ENCODE results near the gene KIF1C. TPM values are rescaled to one million over a fixed set of nuclear protein-coding genes. Genes with fewer than 3 reads are reported as not detected.

Gene KIF1C
- polyA plus RNA-seq, 1 experiment = 81.6 TPM

DNA sequence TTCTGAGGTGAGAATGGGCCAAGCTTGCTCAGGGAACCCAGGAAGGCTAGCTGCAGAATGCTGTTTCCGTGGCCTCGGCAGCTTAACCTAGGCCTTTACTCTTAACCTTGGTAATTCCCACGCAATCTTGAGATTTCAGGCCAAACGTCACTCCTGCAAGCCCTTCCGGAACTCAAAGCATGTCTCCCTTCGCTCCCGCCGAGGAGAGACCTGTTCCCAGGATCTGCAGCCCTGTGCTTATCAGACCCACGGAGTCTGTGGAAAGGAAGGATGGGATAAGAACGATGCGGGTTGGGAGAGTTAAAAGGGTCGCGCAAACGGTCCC lies 80.0 kb downstream of the KIF1C start:
- H3K4me3 ChIP-seq (ENCODE audit: low read depth, low read length) = peak overlapping the region; percentile 58
- ChIA-PET CTCF (no interaction called here), POLR2A (no interaction called here)
- DNase-seq (ENCODE audit: low read depth) = no peak
- no peak for TF ChIP-seq CTCF (IDR thresholded peaks at IDR 0.05; ENCODE audit: insufficient read depth, low read depth, low read length)
- H3K27me3 ChIP-seq (ENCODE audit: control insufficient read depth, insufficient read depth, low read length) = peaks cover 1% of the 10 kb centered on the region; the same call in 1 of the 2 replicates
- 0 out of 2 replicates have a peak, but pooled peaks cover 2% of the 10 kb centered on the region for H3K36me3 ChIP-seq (ENCODE audit: control insufficient read depth, insufficient read depth, low read length)

Small RNAs within 50 kb of the gene (small RNA-seq; reads per million reads assigned to genes)
- gene MIR6864 (ENCODE audit: insufficient read length, low read depth, low replicate concordance) = 0.63 reads per million
- not detected for gene MIR6865 (ENCODE audit: insufficient read length, low read depth, low replicate concordance)

Other genes with a start within 250 kb of the KIF1C start
- gene TM4SF5, start 226.1 kb upstream of the KIF1C start, polyA plus RNA-seq (2011; rRNA removed) = not detected in 2 replicates
- 0.27 and 0.92 TPM in 2 replicates for gene VMO1, start 211.6 kb upstream of the KIF1C start, polyA plus RNA-seq (2011; rRNA removed)
- gene GLTPD2, start 209.0 kb upstream of the KIF1C start, polyA plus RNA-seq (2011; rRNA removed) = not detected in 2 replicates
- gene PSMB6, start 201.8 kb upstream of the KIF1C start, polyA plus RNA-seq (2011; rRNA removed) = 222 and 289 TPM in 2 replicates
- 24.0 and 34.1 TPM in 2 replicates for gene PLD2, start 190.8 kb upstream of the KIF1C start, polyA plus RNA-seq (2011; rRNA removed)
- gene MINK1, start 164.6 kb upstream of the KIF1C start, polyA plus RNA-seq (2011; rRNA removed) = 32.6 and 69.1 TPM in 2 replicates
- gene C17orf107, start 98.4 kb upstream of the KIF1C start, polyA plus RNA-seq (2011; rRNA removed) = 3.3 and 4.5 TPM in 2 replicates
- 0.18 and 0.36 TPM in 2 replicates for gene CHRNE, start 94.9 kb upstream of the KIF1C start, polyA plus RNA-seq (2011; rRNA removed)
- gene GP1BA, start 65.7 kb upstream of the KIF1C start, polyA plus RNA-seq (2011; rRNA removed) = not detected in 2 replicates
- 38.5 and 70.7 TPM in 2 replicates for gene SLC25A11, start 57.9 kb upstream of the KIF1C start, polyA plus RNA-seq (2011; rRNA removed)
- gene RNF167, start 57.7 kb upstream of the KIF1C start, polyA plus RNA-seq (2011; rRNA removed) = 69.9 and 73.5 TPM in 2 replicates
- 1,656 and 1,791 TPM in 2 replicates for gene PFN1, start 49.4 kb upstream of the KIF1C start, polyA plus RNA-seq (2011; rRNA removed)
- gene ENO3, start 46.8 kb upstream of the KIF1C start, polyA plus RNA-seq (2011; rRNA removed) = 3.8 and 5.9 TPM in 2 replicates
- 85.3 and 85.8 TPM in 2 replicates for gene SPAG7, start 30.1 kb upstream of the KIF1C start, polyA plus RNA-seq (2011; rRNA removed)
- gene CAMTA2, start 10.3 kb upstream of the KIF1C start, polyA plus RNA-seq (2011; rRNA removed) = 40.6 and 65.6 TPM in 2 replicates
- gene INCA1, start 428 bp upstream of the KIF1C start, polyA plus RNA-seq (2011; rRNA removed) = 0.55 and 1.3 TPM in 2 replicates
- 0.13 and 0.23 TPM in 2 replicates for gene SLC52A1, start 37.5 kb downstream of the KIF1C start, polyA plus RNA-seq (2011; rRNA removed)
- 2.0 and 3.7 TPM in 2 replicates for gene ZFP3, start 80.5 kb downstream of the KIF1C start, polyA plus RNA-seq (2011; rRNA removed)
- gene ZNF232, start 113.9 kb downstream of the KIF1C start, polyA plus RNA-seq (2011; rRNA removed) = 3.1 and 4.4 TPM in 2 replicates
- gene USP6, start 118.1 kb downstream of the KIF1C start, polyA plus RNA-seq (2011; rRNA removed) = 0.01 TPM in 1 of 2 replicates, not detected in the other
- gene ZNF594, start 193.9 kb downstream of the KIF1C start, polyA plus RNA-seq (2011; rRNA removed) = 3.1 and 4.1 TPM in 2 replicates
- not detected in 2 replicates for gene SCIMP, start 236.9 kb downstream of the KIF1C start, polyA plus RNA-seq (2011; rRNA removed)

All from BJ (cell line).